DOHH2 (cell line): Measurements from ENCODE around the gene MINK1.

Experiments used
- CTCF ChIP-seq: fragments of 200-600 bp; sonication (generic); IDR thresholded peaks from one replicate; pipeline ENCODE4 v1.5.1; 2014; ENCODE audit warnings: antibody characterized with exemption, mild to moderate bottlenecking, low read depth, low read length; ENCODE audit not compliant: poor library complexity, severe bottlenecking
- EZH2phosphoT487 ChIP-seq: fragments of 200-600 bp; sonication (generic); IDR thresholded peaks from 2 replicates; pipeline ENCODE4 v1.6.1; 2017; ENCODE audit warnings: borderline replicate concordance, mild to moderate bottlenecking, antibody characterized with exemption, low read length, moderate library complexity, mixed read lengths

GRCh38 chr17:4846635-4847390, 13.7 kb downstream of the MINK1 start:
- no peak for TF ChIP-seq CTCF
- TF ChIP-seq EZH2phosphoT487: no peak
